KOPT-K1 (cell line): ENCODE data around the gene NUCKS1.

Source experiments
- H3K27ac ChIP-seq: fragments of 200-600 bp; sonication (generic); 2 replicates; pipeline ENCODE4 v1.5.1; 2016; ENCODE audit warnings: antibody characterized with exemption, mild to moderate bottlenecking, low read depth, low read length; ENCODE audit not compliant: poor library complexity, severe bottlenecking
- H3K36me3 ChIP-seq: fragments of 200-600 bp; sonication (generic); 2 replicates; pipeline ENCODE4 v1.5.1; 2017; ENCODE audit warnings: antibody characterized with exemption, mild to moderate bottlenecking, low read length, moderate library complexity; ENCODE audit not compliant: insufficient read depth
- H3K9me3 ChIP-seq: fragments of 200-600 bp; sonication (generic); 2 replicates; pipeline ENCODE4 v1.5.1; 2017; ENCODE audit warnings: antibody characterized with exemption, low read length, mild to moderate bottlenecking; ENCODE audit not compliant: insufficient read depth, poor library complexity, severe bottlenecking

The NUCKS1 gene

GRCh38 chr1:205780335-205780734 is 30.4 kb upstream of the NUCKS1 start:
- no peaks in the 10 kb centered on the region for H3K9me3 ChIP-seq
- H3K27ac ChIP-seq: no peak overlapping the region
- H3K36me3 ChIP-seq: no peaks in the 10 kb centered on the region

- Histone ChIP-seq H3K27ac (no peak overlapping the region), H3K9me3 (no peaks in the 10 kb centered on the region), H3K36me3 (no peaks in the 10 kb centered on the region)
Measured at GRCh38 chr1:205777994-205778393, 28.0 kb upstream of the NUCKS1 start.

- H3K27ac ChIP-seq: peak overlapping the region; percentile 56
- no peaks in the 10 kb centered on the region for H3K9me3 ChIP-seq
- no peaks in the 10 kb centered on the region for H3K36me3 ChIP-seq
Measured at GRCh38 chr1:205775717-205776056, 25.7 kb upstream of the NUCKS1 start.

GRCh38 chr1:205775015-205775716 is 25.2 kb upstream of the NUCKS1 start, which contains the start of gene RAB29:
Gene RAB29 (minus strand): TSS chr1:205775482. CDS start chr1:205774956, 526 bp downstream.
- Histone ChIP-seq H3K9me3 (no peaks in the 10 kb centered on the region), H3K27ac (peak within 1 kb of the TSS; percentile 56), H3K36me3 (peaks cover 5% of the 10 kb centered on the region; the same call in 1 of the 2 replicates)

- peaks cover 7% of the 10 kb centered on the region; the same call in 1 of the 2 replicates for H3K36me3 ChIP-seq
- H3K9me3 ChIP-seq: no peaks in the 10 kb centered on the region
- H3K27ac ChIP-seq: peak overlapping the region; percentile 56
Measured at GRCh38 chr1:205774198-205775014, 24.4 kb upstream of the NUCKS1 start.

GRCh38 chr1:205772607-205773032 is 22.6 kb upstream of the NUCKS1 start:
- H3K27ac ChIP-seq: no peak overlapping the region

GRCh38 chr1:205770618-205771017 is 20.6 kb upstream of the NUCKS1 start:
- Histone ChIP-seq H3K9me3 (no peaks in the 10 kb centered on the region), H3K27ac (no peak overlapping the region), H3K36me3 (peaks cover 7% of the 10 kb centered on the region; the same call in 1 of the 2 replicates)

More at GRCh38 chr1:205772607-205773032, 22.6 kb upstream of the NUCKS1 start:
- H3K9me3 ChIP-seq: no peaks in the 10 kb centered on the region
- peaks cover 7% of the 10 kb centered on the region; the same call in 1 of the 2 replicates for H3K36me3 ChIP-seq

- H3K36me3 ChIP-seq: peaks cover 7% of the 10 kb centered on the region; the same call in 1 of the 2 replicates
- H3K27ac ChIP-seq: no peak overlapping the region
- H3K9me3 ChIP-seq: no peaks in the 10 kb centered on the region
Measured at GRCh38 chr1:205769641-205770365, 19.8 kb upstream of the NUCKS1 start.

- Histone ChIP-seq H3K36me3 (peaks cover 7% of the 10 kb centered on the region; the same call in 1 of the 2 replicates), H3K9me3 (no peaks in the 10 kb centered on the region), H3K27ac (no peak overlapping the region)
Measured at GRCh38 chr1:205767248-205767647, 17.3 kb upstream of the NUCKS1 start.

GRCh38 chr1:205766570-205766969 is 16.6 kb upstream of the NUCKS1 start:
- H3K27ac ChIP-seq: no peak overlapping the region
- H3K36me3 ChIP-seq: peaks cover 7% of the 10 kb centered on the region; the same call in 1 of the 2 replicates
- H3K9me3 ChIP-seq: no peaks in the 10 kb centered on the region

GRCh38 chr1:205766038-205766437 is 16.1 kb upstream of the NUCKS1 start:
- H3K9me3 ChIP-seq: no peaks in the 10 kb centered on the region
- H3K36me3 ChIP-seq: peaks cover 7% of the 10 kb centered on the region; the same call in 1 of the 2 replicates
- no peak overlapping the region for H3K27ac ChIP-seq

- no peaks in the 10 kb centered on the region for H3K36me3 ChIP-seq
- H3K9me3 ChIP-seq: no peaks in the 10 kb centered on the region
- no peak overlapping the region for H3K27ac ChIP-seq
Measured at GRCh38 chr1:205764578-205764977, 14.6 kb upstream of the NUCKS1 start.

GRCh38 chr1:205763980-205764379 is 14.0 kb upstream of the NUCKS1 start:
- Histone ChIP-seq H3K27ac (no peak overlapping the region), H3K9me3 (no peaks in the 10 kb centered on the region), H3K36me3 (no peaks in the 10 kb centered on the region)

GRCh38 chr1:205760606-205761005 is 10.6 kb upstream of the NUCKS1 start:
- no peak overlapping the region for H3K27ac ChIP-seq
- no peaks in the 10 kb centered on the region for H3K9me3 ChIP-seq
- H3K36me3 ChIP-seq: no peaks in the 10 kb centered on the region

GRCh38 chr1:205756552-205756951 is 6.6 kb upstream of the NUCKS1 start:
- no peaks in the 10 kb centered on the region for H3K36me3 ChIP-seq
- H3K9me3 ChIP-seq: no peaks in the 10 kb centered on the region
- H3K27ac ChIP-seq: no peak overlapping the region
